HG03342 (cell line): ENCODE data around the gene PTDSS2.
"Not testable (repeated sequence)": the region's sequence is repeated elsewhere in the genome, so short reads cannot be mapped to it uniquely, and the experiment has no call there.

Experiments used
- ATAC-seq: cut with Tn5 transposase; IDR thresholded peaks from one replicate; pipeline ENCODE4 v1.9.1; 2021; ENCODE audit warnings: mild to moderate bottlenecking, moderate library complexity; ENCODE audit not compliant: unreplicated experiment

Gene PTDSS2

DNA sequence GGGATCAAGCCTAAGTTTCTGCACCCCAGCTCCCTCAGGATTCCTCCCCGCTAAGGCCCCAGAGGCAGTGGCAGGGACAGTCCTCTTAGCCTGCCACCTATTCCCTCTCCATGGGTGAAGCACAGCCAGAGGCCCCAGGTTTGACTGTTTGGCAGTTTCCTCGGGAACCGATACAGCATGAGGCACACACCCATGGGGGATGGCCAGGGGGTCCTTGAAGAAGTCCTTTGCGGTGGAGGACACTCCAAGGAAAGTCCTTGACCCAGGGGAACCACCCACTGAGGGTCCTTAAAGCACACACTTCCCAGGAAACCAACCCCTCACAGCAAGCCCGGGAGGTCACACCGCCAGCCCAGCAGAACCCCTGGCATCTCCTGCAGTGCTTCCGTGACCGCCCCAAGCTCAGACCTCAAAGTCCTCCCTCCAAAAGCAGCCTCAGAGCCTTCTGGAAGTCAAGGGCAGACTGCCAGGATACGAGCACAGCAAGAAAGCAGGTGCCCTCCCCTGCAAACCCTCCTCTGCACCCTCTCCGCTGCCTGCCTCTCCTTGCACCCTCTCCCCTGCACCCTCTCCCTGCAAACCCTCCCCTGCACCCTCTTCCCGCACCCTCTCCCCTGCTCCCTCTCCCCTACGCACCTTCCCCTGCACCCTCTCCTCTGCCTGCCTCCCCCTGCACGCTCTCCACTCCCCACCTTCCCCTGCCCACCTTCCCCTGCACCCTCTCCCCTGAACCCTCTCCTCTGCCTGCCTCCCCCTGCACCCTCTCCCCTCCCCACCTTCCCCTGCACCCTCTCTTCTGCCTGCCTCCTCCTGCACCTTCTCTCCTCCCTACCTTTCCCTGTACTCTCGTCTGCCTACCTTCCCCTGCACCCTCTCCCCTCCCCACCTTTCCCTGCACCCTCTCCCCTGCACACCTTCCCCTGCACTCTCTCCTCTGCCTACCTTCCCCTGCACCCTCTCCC lies 36.7 kb upstream of the PTDSS2 start:
- ATAC-seq, result no peak

- no peak for ATAC-seq
These were observed 35.7 kb upstream of the PTDSS2 start for GRCh38 chr11:414318-414857.

- ATAC-seq, result no peak
These were observed 34.4 kb upstream of the PTDSS2 start for GRCh38 chr11:415640-416041.

DNA sequence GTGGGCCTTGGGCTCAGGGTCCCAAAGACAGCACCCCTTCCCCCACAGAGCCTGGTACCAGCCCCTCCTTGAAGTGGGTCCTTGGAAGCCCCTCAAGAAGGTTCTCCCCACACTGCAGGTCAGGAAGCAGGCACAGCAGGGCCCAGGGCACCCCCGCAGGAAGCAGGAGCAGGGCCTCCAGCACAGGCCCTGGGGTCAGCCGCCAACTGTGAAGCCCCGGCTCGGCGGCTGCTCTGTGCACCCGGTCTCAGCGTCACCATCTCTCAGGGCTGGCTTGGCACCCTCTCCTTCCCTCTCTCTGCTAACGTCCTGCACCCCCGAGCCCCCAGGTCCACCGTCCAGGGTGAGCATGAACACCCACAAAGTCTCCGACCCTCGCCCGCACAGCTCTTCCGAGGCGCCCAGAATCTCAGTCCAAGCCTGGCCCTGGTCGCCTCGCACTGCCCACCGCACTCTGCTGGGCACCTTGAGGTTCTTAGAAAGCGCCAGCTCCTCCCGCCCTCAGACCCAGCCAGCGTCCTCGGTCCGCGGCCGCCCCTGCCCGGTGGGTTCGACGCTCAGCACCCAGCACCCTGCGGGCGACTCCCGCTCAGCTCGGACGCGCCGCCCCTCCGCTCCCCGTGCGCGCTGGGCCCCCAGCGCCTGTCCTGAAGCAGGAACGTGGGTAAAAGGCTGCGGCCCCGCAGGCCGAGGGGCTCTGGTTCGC lies 33.9 kb upstream of the PTDSS2 start:
- ATAC-seq, result no peak

DNA sequence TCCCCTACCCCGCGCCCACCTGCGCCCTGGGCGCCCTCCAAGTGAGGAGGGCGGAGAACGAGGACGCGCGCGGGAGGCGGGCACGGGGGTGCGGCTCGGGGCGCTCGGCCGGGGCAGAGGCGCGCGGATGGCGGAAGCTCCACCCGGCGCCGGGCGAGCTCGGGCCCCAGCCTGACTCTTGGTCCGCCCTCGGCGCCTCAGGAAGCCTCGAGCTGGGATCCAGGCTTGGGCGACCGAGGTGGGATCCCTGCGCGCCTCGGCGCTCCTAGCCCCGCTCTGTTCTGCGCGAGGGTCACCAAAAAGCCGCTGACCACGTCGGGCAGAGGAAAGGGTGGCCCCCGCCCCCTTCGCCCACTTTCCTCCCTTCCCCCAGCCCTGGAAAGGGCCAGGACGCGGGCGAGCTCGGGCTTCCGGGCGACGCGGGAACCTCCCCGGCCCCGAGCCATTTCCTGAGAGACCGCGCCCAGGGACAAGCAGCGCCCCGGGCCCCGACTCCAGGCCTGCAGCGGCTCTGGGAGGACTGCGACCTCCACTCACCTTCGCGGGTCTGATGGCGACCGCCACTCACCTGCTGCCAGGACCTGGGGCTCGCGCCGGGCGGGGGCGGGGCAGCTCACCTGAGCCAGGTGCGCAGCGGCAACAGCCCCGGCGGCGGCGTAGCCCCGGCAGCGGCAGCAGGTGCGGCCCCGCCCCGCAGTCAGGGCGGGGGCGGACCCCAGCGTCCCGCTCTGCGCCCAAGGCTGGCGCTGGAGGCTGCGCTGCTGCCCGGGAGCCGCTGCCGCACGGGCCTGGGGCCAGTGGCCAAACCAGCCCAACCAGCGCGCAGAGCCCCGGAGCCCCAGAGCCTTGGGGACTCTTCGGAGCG lies 33.1 kb upstream of the PTDSS2 start:
- no peak for ATAC-seq

GRCh38 chr11:417652-418342 lies 32.3 kb upstream of the PTDSS2 start:
- no peak for ATAC-seq

DNA sequence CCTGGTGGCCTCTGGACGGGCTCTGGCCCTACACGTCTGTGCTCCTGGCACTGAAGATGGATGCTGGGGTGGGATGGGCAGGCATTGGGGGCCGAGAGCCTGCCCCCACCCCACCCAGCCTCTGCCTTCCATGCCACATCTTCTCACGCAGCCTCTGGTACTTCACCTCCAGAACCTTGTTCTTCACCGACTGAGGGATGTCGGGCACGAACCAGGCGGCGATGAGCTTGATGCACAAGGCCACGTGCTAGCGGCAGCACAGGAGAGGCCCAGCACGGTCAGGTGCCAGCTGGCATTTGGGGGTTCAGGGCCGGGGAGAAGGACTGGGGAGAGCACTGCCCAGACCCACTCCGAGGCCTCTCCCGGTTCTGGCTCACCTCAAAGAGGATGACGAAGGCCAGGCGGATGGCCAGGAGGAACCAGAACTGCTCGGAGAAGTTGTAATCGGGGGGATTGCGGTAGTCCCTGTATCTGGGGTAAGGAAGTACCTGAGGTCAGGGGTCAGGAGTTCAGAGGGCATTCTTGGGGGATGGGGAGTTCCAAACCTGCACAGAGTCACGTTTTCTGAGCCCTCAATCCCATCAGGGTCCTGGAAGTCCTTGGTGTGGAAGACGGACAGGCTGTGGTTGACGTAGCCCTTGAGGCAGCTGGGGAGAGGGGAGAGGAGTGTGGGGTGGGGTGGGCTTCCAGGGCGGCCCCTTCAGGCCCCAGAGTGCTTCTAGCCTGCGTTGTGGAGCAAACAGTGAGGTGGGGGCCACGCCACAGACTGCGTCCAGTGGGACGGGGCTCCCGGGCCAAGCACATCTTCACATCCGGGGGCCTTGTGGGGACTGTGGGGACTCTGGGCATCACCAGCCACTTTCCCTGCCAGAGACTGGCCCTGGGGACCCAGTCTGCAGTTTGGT lies 31.5 kb upstream of the PTDSS2 start:
- no peak for ATAC-seq

DNA sequence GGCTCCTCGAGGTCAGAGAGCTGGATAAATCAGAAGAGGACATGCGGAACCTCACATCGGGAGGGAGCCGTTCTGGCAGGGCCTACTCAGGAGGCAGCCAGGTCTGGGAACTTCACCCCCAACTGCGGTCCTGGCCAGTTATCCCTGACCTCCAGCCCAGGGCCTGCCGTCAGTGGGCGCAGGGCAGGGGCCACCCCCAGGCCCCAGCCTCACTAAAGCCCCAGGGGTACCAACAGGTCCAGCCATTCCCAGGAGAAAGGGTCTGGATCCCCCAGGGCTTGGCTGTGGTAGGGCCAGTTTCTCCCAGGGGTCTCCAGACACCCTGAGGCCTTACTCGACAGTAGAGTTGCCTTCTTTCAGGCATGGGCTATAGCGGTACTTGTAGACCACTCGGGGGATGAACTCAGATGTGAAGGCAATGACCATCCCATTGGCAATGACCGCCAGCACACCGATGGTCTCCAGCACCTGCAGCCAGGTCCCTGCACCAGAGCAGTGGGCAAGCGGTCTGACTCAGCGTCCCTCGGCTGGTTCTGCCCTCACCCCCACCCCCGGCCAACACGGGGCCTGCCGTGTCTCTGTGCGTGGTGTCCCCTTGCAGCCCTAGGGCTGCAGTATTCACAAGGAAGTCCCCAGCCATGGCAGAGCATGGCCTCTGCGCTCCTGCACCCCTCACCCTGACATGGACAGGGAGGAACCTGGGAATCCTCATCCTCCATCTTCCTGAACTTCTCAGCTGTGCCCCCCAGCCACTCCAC lies 30.7 kb upstream of the PTDSS2 start:
- ATAC-seq, result no peak

- ATAC-seq, result no peak
These were observed 29.8 kb upstream of the PTDSS2 start for GRCh38 chr11:420054-420910.

GRCh38 chr11:420911-421321 lies 29.2 kb upstream of the PTDSS2 start:
- no peak for ATAC-seq

DNA sequence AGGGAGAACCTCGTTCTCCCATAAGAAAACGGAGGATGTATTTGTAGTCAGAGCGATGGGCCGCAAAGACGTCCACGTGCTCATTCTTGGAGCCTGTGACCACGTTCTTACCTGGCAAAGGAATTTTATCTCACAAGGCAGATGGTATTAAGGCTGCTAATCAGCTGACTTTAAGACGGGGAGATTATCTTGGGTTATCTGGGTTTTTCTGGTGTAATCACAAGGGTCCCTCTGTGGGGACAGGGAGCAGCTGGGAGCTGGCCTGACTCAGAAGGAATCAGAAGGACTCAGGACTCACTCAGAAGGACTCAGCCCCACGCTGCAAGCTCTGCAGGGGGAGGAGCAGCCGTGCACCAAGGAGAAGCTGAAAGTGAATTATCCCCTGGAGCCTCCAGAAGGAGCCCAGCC lies 27.8 kb upstream of the PTDSS2 start:
- no peak for ATAC-seq

- ATAC-seq, result no peak
These were observed 25.8 kb upstream of the PTDSS2 start for GRCh38 chr11:424232-424631.

DNA sequence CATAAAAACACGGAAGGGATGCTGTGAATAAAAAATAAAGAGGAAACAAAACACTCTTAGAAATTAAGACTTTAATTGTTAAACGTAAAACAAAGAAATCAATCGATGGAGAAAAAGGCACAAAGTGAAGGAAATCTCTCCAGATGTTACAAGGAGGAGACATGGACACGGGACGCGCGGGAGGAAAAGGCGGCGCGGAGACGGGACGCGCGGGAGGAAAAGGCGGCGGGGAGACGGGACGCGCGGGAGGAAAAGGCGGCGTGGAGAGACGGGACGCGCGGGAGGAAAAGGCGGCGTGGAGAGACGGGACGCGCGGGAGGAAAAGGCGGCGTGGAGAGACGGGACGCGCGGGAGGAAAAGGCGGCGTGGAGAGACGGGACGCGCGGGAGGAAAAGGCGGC lies 25.3 kb upstream of the PTDSS2 start:
- not testable (repeated sequence) for ATAC-seq

DNA sequence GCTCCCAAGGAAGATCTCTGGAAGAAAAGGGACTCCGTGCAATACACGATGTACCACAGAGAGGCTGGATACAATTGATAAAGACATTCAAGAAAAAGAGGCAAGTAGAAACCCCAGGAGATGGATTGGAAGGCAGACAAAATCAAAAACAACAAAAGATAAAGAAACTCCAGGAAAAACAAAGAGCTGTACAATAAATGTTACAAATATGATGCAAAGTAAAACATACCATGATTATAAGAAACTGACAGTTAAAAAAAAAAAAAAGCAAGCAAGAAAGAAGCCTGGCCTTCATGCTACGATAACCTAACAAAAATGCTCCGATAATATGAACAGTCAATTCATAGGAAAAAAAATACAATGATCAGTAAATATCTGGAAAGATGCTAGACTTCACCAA lies 24.8 kb upstream of the PTDSS2 start:
- no peak for ATAC-seq

GRCh38 chr11:426851-427250 lies 23.2 kb upstream of the PTDSS2 start:
- no peak for ATAC-seq

DNA sequence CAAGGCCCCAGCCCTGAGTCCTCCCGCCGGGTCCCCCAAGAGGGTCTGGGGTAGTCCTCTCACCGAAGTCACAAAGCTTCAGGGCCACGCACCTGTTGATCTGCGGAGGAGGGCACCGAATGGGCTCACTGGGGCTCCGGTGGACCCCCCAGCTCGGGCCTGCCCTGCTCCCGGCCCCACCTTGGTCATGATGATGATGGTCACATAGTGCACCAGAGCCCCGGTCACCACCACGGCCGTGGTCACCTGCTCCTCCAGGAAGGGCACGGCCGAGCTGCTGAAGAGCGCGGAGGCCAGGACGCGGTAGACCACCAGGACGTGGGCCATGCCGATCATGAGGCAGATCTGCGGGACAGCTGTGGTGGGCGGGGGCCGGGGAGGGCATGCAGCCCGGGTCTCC lies 21.8 kb upstream of the PTDSS2 start:
- no peak for ATAC-seq

GRCh38 chr11:429391-429790 lies 20.7 kb upstream of the PTDSS2 start:
- no peak for ATAC-seq
